ENCODE measurements around the gene ESRRA. TPM values are rescaled to one million over a fixed set of nuclear protein-coding genes. Genes with fewer than 3 reads are reported as not detected.
"Not testable (repeated sequence)": the region's sequence is repeated elsewhere in the genome, so short reads cannot be mapped to it uniquely, and the experiment has no call there.

ESRRA gene
- total RNA-seq, 1 donor from 2014 or later, result 42.3 TPM

DNA sequence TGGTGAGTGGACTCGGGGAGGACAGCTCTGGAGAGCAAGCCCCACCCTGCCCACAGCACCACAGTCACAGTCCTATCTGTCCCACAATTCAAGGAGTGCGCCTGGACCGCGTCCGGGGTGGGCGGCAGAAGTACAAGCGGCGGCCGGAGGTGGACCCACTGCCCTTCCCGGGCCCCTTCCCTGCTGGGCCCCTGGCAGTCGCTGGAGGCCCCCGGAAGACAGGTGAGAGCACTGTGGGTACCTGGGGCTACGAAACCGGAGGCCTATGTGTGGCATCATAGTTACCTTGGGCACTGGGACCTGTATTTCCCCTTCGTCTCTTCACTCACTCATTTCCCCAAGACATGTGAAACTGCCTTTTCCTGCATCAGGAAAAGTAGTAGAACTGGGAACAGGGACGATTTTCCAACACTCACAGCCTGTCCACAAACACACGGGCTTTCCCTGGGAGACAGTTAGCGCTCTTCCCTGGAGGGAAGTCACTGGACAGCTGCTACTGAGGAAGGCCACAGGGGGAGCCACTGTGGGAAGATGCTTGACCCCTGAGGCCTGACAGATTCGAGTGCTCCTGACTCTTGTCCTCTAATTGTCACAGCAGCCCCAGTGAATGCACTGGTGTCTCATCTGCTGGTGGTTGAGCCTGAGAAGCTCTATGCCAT lies 9.0 kb downstream of the ESRRA start:
- no peak overlapping the region for H3K27ac Mint-ChIP-seq (ENCODE audit: unreplicated experiment)
- H3K9me3 Mint-ChIP-seq (ENCODE audit: unreplicated experiment), result no peaks in the 10 kb centered on the region
- no peak for DNase-seq (ENCODE audit: low spot score)
- peaks cover 20% of the 10 kb centered on the region for H3K4me1 Mint-ChIP-seq (ENCODE audit: unreplicated experiment)
- H3K4me3 Mint-ChIP-seq (ENCODE audit: unreplicated experiment), result no peak overlapping the region
- H3K27me3 Mint-ChIP-seq (ENCODE audit: unreplicated experiment), result peaks cover 14% of the 10 kb centered on the region
- TF ChIP-seq, protein P1, sequence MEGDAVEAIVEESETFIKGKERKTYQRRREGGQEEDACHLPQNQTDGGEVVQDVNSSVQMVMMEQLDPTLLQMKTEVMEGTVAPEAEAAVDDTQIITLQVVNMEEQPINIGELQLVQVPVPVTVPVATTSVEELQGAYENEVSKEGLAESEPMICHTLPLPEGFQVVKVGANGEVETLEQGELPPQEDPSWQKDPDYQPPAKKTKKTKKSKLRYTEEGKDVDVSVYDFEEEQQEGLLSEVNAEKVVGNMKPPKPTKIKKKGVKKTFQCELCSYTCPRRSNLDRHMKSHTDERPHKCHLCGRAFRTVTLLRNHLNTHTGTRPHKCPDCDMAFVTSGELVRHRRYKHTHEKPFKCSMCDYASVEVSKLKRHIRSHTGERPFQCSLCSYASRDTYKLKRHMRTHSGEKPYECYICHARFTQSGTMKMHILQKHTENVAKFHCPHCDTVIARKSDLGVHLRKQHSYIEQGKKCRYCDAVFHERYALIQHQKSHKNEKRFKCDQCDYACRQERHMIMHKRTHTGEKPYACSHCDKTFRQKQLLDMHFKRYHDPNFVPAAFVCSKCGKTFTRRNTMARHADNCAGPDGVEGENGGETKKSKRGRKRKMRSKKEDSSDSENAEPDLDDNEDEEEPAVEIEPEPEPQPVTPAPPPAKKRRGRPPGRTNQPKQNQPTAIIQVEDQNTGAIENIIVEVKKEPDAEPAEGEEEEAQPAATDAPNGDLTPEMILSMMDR (IDR thresholded peaks at IDR 0.05; ENCODE audit: unreplicated experiment), result no peak
- H3K36me3 Mint-ChIP-seq (ENCODE audit: low read depth, unreplicated experiment), result peaks cover 17% of the 10 kb centered on the region

DNA sequence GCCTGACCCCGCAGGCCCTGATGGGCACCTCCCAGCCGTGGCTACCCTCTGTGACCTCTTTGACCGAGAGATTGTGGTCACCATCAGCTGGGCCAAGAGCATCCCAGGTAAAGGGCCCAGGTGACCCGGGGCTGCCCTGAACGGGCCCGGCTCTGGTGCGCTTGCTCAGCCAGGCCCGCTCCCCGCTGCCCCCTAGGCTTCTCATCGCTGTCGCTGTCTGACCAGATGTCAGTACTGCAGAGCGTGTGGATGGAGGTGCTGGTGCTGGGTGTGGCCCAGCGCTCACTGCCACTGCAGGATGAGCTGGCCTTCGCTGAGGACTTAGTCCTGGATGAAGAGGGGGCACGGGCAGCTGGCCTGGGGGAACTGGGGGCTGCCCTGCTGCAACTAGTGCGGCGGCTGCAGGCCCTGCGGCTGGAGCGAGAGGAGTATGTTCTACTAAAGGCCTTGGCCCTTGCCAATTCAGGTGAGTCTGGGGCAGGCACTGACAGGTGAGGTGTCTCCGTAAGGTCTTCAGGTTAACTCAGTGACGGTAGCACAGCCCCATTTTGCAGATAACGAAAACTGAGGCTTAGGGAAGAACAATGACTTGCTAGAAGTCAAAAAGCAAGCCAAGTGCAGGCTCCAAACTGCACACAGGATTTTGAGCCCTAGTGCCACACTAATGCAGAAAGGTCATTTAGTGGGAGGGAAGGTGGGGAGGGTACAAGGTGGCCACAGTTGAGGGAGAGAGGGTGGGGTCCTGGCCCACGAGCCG lies 9.7 kb downstream of the ESRRA start:
- Mint-ChIP-seq H3K4me3 (ENCODE audit: unreplicated experiment) (peak overlapping the region; percentile 47), H3K36me3 (ENCODE audit: low read depth, unreplicated experiment) (peaks cover 18% of the 10 kb centered on the region), H3K27ac (ENCODE audit: unreplicated experiment) (no peak overlapping the region), H3K27me3 (ENCODE audit: unreplicated experiment) (peaks cover 19% of the 10 kb centered on the region), H3K4me1 (ENCODE audit: unreplicated experiment) (peaks cover 21% of the 10 kb centered on the region), H3K9me3 (ENCODE audit: unreplicated experiment) (no peaks in the 10 kb centered on the region)
- no peak for DNase-seq (ENCODE audit: low spot score)
- TF ChIP-seq, protein P1 (IDR thresholded peaks at IDR 0.05; ENCODE audit: unreplicated experiment), result no peak

DNA sequence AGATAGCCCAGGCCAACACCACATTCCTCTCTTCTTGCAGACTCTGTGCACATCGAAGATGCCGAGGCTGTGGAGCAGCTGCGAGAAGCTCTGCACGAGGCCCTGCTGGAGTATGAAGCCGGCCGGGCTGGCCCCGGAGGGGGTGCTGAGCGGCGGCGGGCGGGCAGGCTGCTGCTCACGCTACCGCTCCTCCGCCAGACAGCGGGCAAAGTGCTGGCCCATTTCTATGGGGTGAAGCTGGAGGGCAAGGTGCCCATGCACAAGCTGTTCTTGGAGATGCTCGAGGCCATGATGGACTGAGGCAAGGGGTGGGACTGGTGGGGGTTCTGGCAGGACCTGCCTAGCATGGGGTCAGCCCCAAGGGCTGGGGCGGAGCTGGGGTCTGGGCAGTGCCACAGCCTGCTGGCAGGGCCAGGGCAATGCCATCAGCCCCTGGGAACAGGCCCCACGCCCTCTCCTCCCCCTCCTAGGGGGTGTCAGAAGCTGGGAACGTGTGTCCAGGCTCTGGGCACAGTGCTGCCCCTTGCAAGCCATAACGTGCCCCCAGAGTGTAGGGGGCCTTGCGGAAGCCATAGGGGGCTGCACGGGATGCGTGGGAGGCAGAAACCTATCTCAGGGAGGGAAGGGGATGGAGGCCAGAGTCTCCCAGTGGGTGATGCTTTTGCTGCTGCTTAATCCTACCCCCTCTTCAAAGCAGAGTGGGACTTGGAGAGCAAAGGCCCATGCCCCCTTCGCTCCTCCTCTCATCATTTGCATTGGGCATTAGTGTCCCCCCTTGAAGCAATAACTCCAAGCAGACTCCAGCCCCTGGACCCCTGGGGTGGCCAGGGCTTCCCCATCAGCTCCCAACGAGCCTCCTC lies 10.6 kb downstream of the ESRRA start:
- not testable (repeated sequence) for H3K27ac Mint-ChIP-seq (ENCODE audit: unreplicated experiment); H3K9me3 Mint-ChIP-seq (ENCODE audit: unreplicated experiment); DNase-seq (ENCODE audit: low spot score)
- Mint-ChIP-seq H3K4me1 (ENCODE audit: unreplicated experiment) (peaks cover 21% of the 10 kb centered on the region), H3K4me3 (ENCODE audit: unreplicated experiment) (peak overlapping the region; percentile 94), H3K36me3 (ENCODE audit: low read depth, unreplicated experiment) (peaks cover 26% of the 10 kb centered on the region), H3K27me3 (ENCODE audit: unreplicated experiment) (peaks cover 23% of the 10 kb centered on the region)

DNA sequence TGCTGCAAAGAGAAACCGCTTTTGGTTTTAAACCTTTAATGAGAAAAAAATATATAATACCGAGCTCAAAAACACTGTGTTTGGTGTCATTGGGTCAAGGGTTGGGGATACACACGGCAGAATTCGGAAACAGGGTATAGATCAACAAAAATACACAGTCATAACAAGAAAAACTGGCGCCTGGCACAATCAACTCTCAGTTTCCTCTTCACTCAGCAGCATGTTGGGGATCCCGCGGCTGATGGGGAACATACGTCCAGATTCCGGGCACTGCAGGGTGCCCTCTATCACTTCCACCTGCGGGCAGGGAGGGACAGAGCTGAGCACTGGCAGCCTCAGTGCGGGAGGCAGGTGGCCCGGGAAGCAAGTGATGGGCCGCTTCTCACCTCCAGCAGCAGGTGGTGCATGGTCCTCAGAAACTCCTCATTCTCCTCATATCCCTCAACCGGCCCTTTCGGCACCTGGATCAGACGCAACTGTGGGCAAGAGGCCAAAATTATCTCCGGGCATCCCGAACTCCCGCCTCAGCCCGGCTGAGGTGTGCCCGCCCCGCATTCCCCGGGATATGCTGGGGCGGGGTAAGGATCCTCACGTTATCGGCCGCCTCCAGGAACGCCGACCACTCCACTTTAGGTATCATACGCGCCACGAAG lies 11.5 kb downstream of the ESRRA start:
- H3K27ac Mint-ChIP-seq (ENCODE audit: unreplicated experiment), result peak overlapping the region; percentile 92
- peak overlapping the region; percentile 94 for H3K4me3 Mint-ChIP-seq (ENCODE audit: unreplicated experiment)
- DNase-seq (ENCODE audit: low spot score), result no peak

More for the DNA sequence above, 11.5 kb downstream of the ESRRA start:
- H3K27me3 Mint-ChIP-seq (ENCODE audit: unreplicated experiment), result peaks cover 23% of the 10 kb centered on the region
- peaks cover 22% of the 10 kb centered on the region for H3K4me1 Mint-ChIP-seq (ENCODE audit: unreplicated experiment)
- no peaks in the 10 kb centered on the region for H3K9me3 Mint-ChIP-seq (ENCODE audit: unreplicated experiment)
- H3K36me3 Mint-ChIP-seq (ENCODE audit: low read depth, unreplicated experiment), result peaks cover 33% of the 10 kb centered on the region
- TF ChIP-seq, protein P1 (IDR thresholded peaks at IDR 0.05; ENCODE audit: unreplicated experiment), result no peak
